Adrenal gland (tissue), 19 donors: ENCODE results near the gene SLC50A1. TPM values are rescaled to one million over a fixed set of nuclear protein-coding genes. Genes with fewer than 3 reads are reported as not detected.

ENCODE experiments used
- DNase-seq, 7 donors: peaks; one replicate each; pipeline ENCODE4 v3.0.0-alpha.2; 2019 to 2020
- H3K27ac ChIP-seq, 5 donors: fragments of 200-600 bp; sonication (generic) in 4 of 5; 1 replicate in 3 of 5; 2 replicates in 2 of 5; pipeline versions ENCODE4 v1.5.1 to v1.8.0; 2016 to 2020; ENCODE audit warnings: mild to moderate bottlenecking in 1 of 5
- H3K27me3 ChIP-seq: fragments of 200-600 bp; 2 replicates; pipeline ENCODE4 v1.8.0; 2021
- H3K36me3 ChIP-seq, 2 donors: fragments of 200-600 bp; replicated peaks in 1 of 2; 1 replicate in 1 of 2; 2 replicates in 1 of 2; pipeline versions ENCODE4 v1.5.1 to v1.8.0; 2018 to 2022
- H3K4me1 ChIP-seq, 2 donors: fragments of 200-600 bp; replicated peaks in 1 of 2; 1 replicate in 1 of 2; 2 replicates in 1 of 2; pipeline versions ENCODE4 v1.5.1 to v1.8.0; 2018 to 2021
- H3K4me3 ChIP-seq, 4 donors: fragments of 200-600 bp; sonication (generic) in 3 of 4; one replicate each; pipeline ENCODE4 v1.5.1; 2016 to 2018
- H3K9me3 ChIP-seq, 3 donors: fragments of 200-600 bp; sonication (generic) in 1 of 3; replicated peaks in 1 of 3; 1 replicate in 2 of 3; 2 replicates in 1 of 3; pipeline versions ENCODE4 v1.5.1 to v1.8.0; 2016 to 2021
- POLR2A ChIP-seq, 2 donors: fragments of 450-650 bp; IDR thresholded peaks; one replicate each; pipeline ENCODE4 v1.6.1; 2017; ENCODE audit warnings: antibody characterized with exemption in 2 of 2, mild to moderate bottlenecking in 2 of 2, moderate library complexity in 1 of 2
- WGBS, 4 donors: extraction: QIAGEN DNeasy Blood & Tissue Kit in 2 of 4; methylation state at CpG; one replicate each; pipeline versions ENCODE4 v1.1.5 to v1.1.7; 2013 to 2017; 5-methylcytosine and 5-hydroxymethylcytosine counted together
- intact Hi-C, 2 donors: fragments of 100-400 bp; cut with DNase I; formaldehyde crosslinking; loops; one replicate each; pipeline versions ENCODE4 v1.14.1 to v1.15.0; 2022 to 2023
- long read RNA-seq, 10 donors: library from polyadenylated mRNA in 3 of 10; unstranded in 2 of 10; stranded (forward) in 1 of 10; transcript quantifications; one replicate each; pipeline ENCODE4 v2.0.0 and lab custom pipeline, GENCODE V29; 2021 to 2026
- polyA plus RNA-seq, 3 donors: library from polyadenylated mRNA; stranded (reverse); fragments of 200-250 nt in 2 of 3; fragments of 350-450 nt in 1 of 3; fragmentation: Illumina TruSeq in 1 of 3; extraction: RNeasy Lipid Tissue Mini Kit (QIAGEN cat#74804) in 1 of 3; gene quantifications; one replicate each; pipeline ENCODE4 v1.2.3, GENCODE V29; 2013 to 2014
- total RNA-seq, 9 donors: library from RNA; depleted of rRNA in 4 of 9; stranded (reverse); fragments of >200 nt in 4 of 9; fragments of 120-200 nt in 1 of 9; fragmentation: NEBNext Ultra II Directional in 1 of 9; extraction: Animal tissue kit (Norgen Biotek cat#: 25700) in 1 of 9; gene quantifications; one replicate each; pipeline versions ENCODE4 v1.1.0 to v1.2.4, GENCODE V29; 2013 to 2023
- TF ChIP-seq, protein P1 (sequence below), 6 experiments: fragments of 450-650 bp in 4 of 6; fragments of 200-600 bp in 2 of 6; sonication (generic) in 1 of 6; IDR thresholded peaks; 1 replicate in 5 of 6; 2 replicates in 1 of 6; pipeline versions ENCODE4 v1.5.1 to v1.8.0; 2016 to 2021; ENCODE audit warnings: antibody characterized with exemption in 6 of 6, mild to moderate bottlenecking in 2 of 6, moderate library complexity in 1 of 6
- donor health status: healthy with polysubstance abuse.
- donor health status: Bipolar disorder and iron deficiency.
- donor health status: DM: yes; HTN: yes; CAD: no.
- donor health status: DM: no; HTN: no; CAD: no.
- donor health status: DM: no; HTN: no; CAD: no.
- donor health status: DM: yes; HTN: yes; CAD: no.

SLC50A1 gene, protein sequence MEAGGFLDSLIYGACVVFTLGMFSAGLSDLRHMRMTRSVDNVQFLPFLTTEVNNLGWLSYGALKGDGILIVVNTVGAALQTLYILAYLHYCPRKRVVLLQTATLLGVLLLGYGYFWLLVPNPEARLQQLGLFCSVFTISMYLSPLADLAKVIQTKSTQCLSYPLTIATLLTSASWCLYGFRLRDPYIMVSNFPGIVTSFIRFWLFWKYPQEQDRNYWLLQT
- 100 to 1,000 TPM in 2 of 9 donors, 10 to 100 TPM in 7; 31.7 to 112 (median 50.6) TPM for total RNA-seq
- 100 to 1,000 TPM in 1 of 3 donors, 10 to 100 TPM in 2; 55.2 to 172 (median 61.8) TPM for polyA plus RNA-seq
- long read RNA-seq, donor 1, transcript SLC50A1-203 (6 exons, 1,300 nt), result major isoform, 19 of 72 reads
- long read RNA-seq, donor 1, transcript SLC50A1-202 (5 exons, 1,218 nt), result minor isoform, 5 of 72 reads
- long read RNA-seq, donor 1, partial matches to known transcripts, result 46 of 72 reads
- long read RNA-seq, donor 1, other reads (novel, unspliced or antisense), result 0 of 72 reads
- long read RNA-seq, donor 2, transcript SLC50A1-203 (6 exons, 1,300 nt), result major isoform, 6 of 8 reads
- long read RNA-seq, donor 2, partial matches to known transcripts, result 0 of 8 reads
- long read RNA-seq, donor 2, other reads (novel, unspliced or antisense), result 0 of 8 reads
- long read RNA-seq, donor 3, transcript SLC50A1-203 (6 exons, 1,300 nt), result major isoform, 24 of 27 reads
- long read RNA-seq, donor 3, partial matches to known transcripts, result 0 of 27 reads
- long read RNA-seq, donor 3, other reads (novel, unspliced or antisense), result 0 of 27 reads
- long read RNA-seq, donor 4, transcript SLC50A1-203 (6 exons, 1,300 nt), result major isoform, 12 of 24 reads
- long read RNA-seq, donor 4, partial matches to known transcripts, result 0 of 24 reads
- long read RNA-seq, donor 4, other reads (novel, unspliced or antisense), result 5 of 24 reads
- long read RNA-seq, donor 5, transcript SLC50A1-203 (6 exons, 1,300 nt), result major isoform, 45 of 87 reads
- long read RNA-seq, donor 5, transcript SLC50A1-202 (5 exons, 1,218 nt), result minor isoform, 18 of 87 reads
- long read RNA-seq, donor 5, partial matches to known transcripts, result 4 of 87 reads
- long read RNA-seq, donor 5, other reads (novel, unspliced or antisense), result 18 of 87 reads
- long read RNA-seq, donor 6, partial matches to known transcripts, result 4 of 11 reads
- long read RNA-seq, donor 6, other reads (novel, unspliced or antisense), result 1 of 11 reads
- long read RNA-seq, donor 7, transcript SLC50A1-203 (6 exons, 1,300 nt), result major isoform, 10 of 32 reads
- long read RNA-seq, donor 7, partial matches to known transcripts, result 19 of 32 reads
- long read RNA-seq, donor 7, other reads (novel, unspliced or antisense), result 0 of 32 reads
- long read RNA-seq, donor 8, transcript SLC50A1-203 (6 exons, 1,300 nt), result major isoform, 26 of 28 reads
- long read RNA-seq, donor 8, partial matches to known transcripts, result 0 of 28 reads
- long read RNA-seq, donor 8, other reads (novel, unspliced or antisense), result 0 of 28 reads
- long read RNA-seq, donor 9, transcript SLC50A1-203 (6 exons, 1,300 nt), result major isoform, 17 of 40 reads
- long read RNA-seq, donor 9, partial matches to known transcripts, result 20 of 40 reads
- long read RNA-seq, donor 9, other reads (novel, unspliced or antisense), result 0 of 40 reads
- long read RNA-seq, donor 10, transcript SLC50A1-203 (6 exons, 1,300 nt), result major isoform, 12 of 14 reads
- long read RNA-seq, donor 10, partial matches to known transcripts, result 0 of 14 reads
- long read RNA-seq, donor 10, other reads (novel, unspliced or antisense), result 0 of 14 reads

DNA sequence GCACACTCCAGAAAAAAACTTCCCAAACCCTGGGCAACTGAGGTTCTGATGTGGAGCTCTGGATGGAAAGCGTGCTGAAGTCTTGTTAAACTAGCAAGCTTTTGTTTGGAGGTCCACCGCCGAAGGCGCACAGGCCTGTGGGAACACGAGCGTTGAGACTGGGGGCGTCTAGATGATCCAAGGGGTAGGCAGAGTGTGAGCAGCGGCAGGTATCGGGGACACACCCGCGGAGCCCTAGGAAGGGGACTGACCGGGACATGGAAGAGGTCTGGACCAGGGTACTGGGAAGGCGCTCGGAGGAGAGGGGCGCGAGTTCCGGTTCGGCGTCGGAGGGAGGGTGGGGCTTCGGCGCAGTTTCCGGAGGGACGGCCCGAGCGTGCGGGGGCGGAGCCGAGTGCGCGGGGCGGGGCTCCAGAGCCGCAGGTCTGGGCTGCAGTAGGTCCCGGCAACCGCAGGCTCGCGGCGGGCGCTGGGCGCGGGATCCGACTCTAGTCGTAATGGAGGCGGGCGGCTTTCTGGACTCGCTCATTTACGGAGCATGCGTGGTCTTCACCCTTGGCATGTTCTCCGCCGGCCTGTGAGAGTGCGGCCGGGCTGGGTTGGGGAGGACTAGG, at the start of gene SLC50A1:
Gene SLC50A1, plus strand, starts transcription at position 438 of the 614 bp plus-strand sequence. Its CDS starts 60 bp downstream, at position 498.
- H3K4me1 ChIP-seq, result peaks cover 25 to 36% of the 10 kb centered on the region in 2 donors

DNA sequence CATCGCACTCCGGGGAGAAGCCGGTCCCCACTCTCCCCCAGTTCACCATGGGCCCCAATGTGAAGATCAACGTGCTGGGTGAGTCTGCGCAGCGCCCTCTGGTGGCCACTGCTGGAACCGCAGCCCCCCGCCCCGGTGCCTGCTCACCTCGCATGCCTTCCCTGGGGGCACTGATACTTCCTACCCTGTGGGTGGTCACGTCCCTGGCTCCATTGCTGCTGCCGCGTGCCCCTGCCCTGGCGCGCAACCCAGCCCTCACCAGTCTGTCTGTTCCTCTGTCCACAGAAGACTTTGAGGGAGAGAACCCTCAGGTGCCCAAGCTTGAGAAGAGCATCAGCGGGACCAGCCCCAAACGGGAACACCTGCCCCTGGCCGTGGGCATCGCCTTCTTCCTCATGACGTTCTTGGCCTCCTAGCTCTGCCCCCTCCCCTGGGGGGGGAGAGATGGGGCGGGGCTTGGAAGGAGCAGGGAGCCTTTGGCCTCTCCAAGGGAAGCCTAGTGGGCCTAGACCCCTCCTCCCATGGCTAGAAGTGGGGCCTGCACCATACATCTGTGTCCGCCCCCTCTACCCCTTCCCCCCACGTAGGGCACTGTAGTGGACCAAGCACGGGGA, 49.4 kb upstream of the SLC50A1 start:
- Histone ChIP-seq H3K27ac (peak overlapping the region in 1 of 5 donors; percentile 85), H3K36me3 (no peaks in the 10 kb centered on the region), H3K4me1 (peaks cover 11 to 33% of the 10 kb centered on the region in 2 donors), H3K27me3 (peaks cover 29% of the 10 kb centered on the region), H3K9me3 (no peaks in the 10 kb centered on the region), H3K4me3 (peak overlapping the region in 1 of 4 donors; percentile 56)
- 15 to 35% (median 15%) methylated on average over 5 to 24 of the region's 24 CpGs for WGBS, 4 donors
- TF ChIP-seq POLR2A (IDR thresholded peaks at IDR 0.05), result no peak
- TF ChIP-seq, protein P1, sequence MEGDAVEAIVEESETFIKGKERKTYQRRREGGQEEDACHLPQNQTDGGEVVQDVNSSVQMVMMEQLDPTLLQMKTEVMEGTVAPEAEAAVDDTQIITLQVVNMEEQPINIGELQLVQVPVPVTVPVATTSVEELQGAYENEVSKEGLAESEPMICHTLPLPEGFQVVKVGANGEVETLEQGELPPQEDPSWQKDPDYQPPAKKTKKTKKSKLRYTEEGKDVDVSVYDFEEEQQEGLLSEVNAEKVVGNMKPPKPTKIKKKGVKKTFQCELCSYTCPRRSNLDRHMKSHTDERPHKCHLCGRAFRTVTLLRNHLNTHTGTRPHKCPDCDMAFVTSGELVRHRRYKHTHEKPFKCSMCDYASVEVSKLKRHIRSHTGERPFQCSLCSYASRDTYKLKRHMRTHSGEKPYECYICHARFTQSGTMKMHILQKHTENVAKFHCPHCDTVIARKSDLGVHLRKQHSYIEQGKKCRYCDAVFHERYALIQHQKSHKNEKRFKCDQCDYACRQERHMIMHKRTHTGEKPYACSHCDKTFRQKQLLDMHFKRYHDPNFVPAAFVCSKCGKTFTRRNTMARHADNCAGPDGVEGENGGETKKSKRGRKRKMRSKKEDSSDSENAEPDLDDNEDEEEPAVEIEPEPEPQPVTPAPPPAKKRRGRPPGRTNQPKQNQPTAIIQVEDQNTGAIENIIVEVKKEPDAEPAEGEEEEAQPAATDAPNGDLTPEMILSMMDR (IDR thresholded peaks at IDR 0.05), result peak; percentile 81 to 100 (median 94)
- intact Hi-C loops, result no loop called here
- DNase-seq, result peak; percentile 59 to 88 (median 74)

More for the DNA sequence above, at the start of gene SLC50A1:
- Histone ChIP-seq H3K27ac (peak within 1 kb of the TSS; percentile 95 to 100 (median 99)), H3K9me3 (no peaks in the 10 kb centered on the region), H3K27me3 (no peaks in the 10 kb centered on the region), H3K4me3 (peak within 1 kb of the TSS; percentile 39 to 91 (median 62)), H3K36me3 (peaks cover 0 to 33% of the 10 kb centered on the region in 2 donors)
- intact Hi-C loops, result no loop called here
- TF ChIP-seq, protein P1 (IDR thresholded peaks at IDR 0.05), result peak; percentile 18 to 75 (median 58)
- peak; percentile 70 to 97 for TF ChIP-seq POLR2A (IDR thresholded peaks at IDR 0.05)
- 0% methylated on average over 39 to 52 of the region's 52 CpGs for WGBS, 4 donors
- peak; percentile 95 to 97 (median 96) for DNase-seq

DNA sequence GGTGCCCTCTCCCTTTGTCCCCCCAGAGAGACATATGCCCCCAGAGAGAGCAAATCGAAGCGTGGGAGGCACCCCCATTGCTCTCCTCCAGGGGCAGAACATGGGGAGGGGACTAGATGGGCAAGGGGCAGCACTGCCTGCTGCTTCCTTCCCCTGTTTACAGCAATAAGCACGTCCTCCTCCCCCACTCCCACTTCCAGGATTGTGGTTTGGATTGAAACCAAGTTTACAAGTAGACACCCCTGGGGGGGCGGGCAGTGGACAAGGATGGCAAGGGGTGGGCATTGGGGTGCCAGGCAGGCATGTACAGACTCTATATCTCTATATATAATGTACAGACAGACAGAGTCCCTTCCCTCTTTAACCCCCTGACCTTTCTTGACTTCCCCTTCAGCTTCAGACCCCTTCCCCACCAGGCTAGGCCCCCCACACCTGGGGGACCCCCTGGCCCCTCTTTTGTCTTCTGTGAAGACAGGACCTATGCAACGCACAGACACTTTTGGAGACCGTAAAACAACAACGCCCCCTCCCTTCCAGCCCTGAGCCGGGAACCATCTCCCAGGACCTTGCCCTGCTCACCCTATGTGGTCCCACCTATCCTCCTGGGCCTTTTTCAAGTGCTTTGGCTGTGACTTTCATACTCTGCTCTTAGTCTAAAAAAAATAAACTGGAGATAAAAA, 48.7 kb upstream of the SLC50A1 start:
- peak in 1 of 7 donors; percentile 42 for DNase-seq
- no peak overlapping the region for H3K4me3 ChIP-seq
- H3K27me3 ChIP-seq, result peaks cover 21% of the 10 kb centered on the region
- 66 to 72% (median 68%) methylated on average over 7 to 8 of the region's 8 CpGs for WGBS, 4 donors
- no peak overlapping the region for H3K27ac ChIP-seq
- peaks cover 11 to 30% of the 10 kb centered on the region in 2 donors for H3K4me1 ChIP-seq
- TF ChIP-seq, protein P1 (IDR thresholded peaks at IDR 0.05), result no peak
- TF ChIP-seq POLR2A (IDR thresholded peaks at IDR 0.05), result no peak
- H3K36me3 ChIP-seq, result no peaks in the 10 kb centered on the region
- intact Hi-C loops, result no loop called here
- no peaks in the 10 kb centered on the region for H3K9me3 ChIP-seq
